ENCODE measurements around the gene SPDYE6.

GRCh38 chr7:102392330-102392729 is 36.1 kb upstream of the SPDYE6 start:
- TF ChIP-seq CTCF (IDR thresholded peaks at IDR 0.05), result no peak
- TF ChIP-seq RXRA (IDR thresholded peaks at IDR 0.05; ENCODE audit: borderline replicate concordance, low read depth), result no peak

Measured in SK-N-SH (cell line).